DMS79 (cell line): ENCODE results near the gene EFCC1.

Source experiments
- DNase-seq: peaks from one replicate; lab custom pipeline; 2025; lab: John Stamatoyannopoulos, UW

The EFCC1 gene

GRCh38 chr3:129014793-129015345 is 13.8 kb downstream of the EFCC1 start:
- no peak for DNase-seq

GRCh38 chr3:129015388-129016105 is 14.4 kb downstream of the EFCC1 start:
- no peak for DNase-seq

- DNase-seq: peak; percentile 12
These were observed 15.2 kb downstream of the EFCC1 start for GRCh38 chr3:129016356-129016719.

- DNase-seq: no peak
These were observed 15.8 kb downstream of the EFCC1 start for GRCh38 chr3:129016720-129017483.

GRCh38 chr3:129017484-129017899 is 16.4 kb downstream of the EFCC1 start:
- DNase-seq: no peak

GRCh38 chr3:129018271-129018670 is 17.2 kb downstream of the EFCC1 start:
- no peak for DNase-seq

- DNase-seq: no peak
These were observed 17.6 kb downstream of the EFCC1 start for GRCh38 chr3:129018751-129019150.

GRCh38 chr3:129019266-129019665 is 18.2 kb downstream of the EFCC1 start:
- no peak for DNase-seq

GRCh38 chr3:129020691-129021090 is 19.6 kb downstream of the EFCC1 start:
- no peak for DNase-seq

- DNase-seq: no peak
These were observed 20.0 kb downstream of the EFCC1 start for GRCh38 chr3:129021140-129021551.

- DNase-seq: no peak
These were observed 21.3 kb downstream of the EFCC1 start for GRCh38 chr3:129022114-129023007.

- DNase-seq: no peak
These were observed 21.9 kb downstream of the EFCC1 start for GRCh38 chr3:129023008-129023358.

GRCh38 chr3:129023909-129024308 is 22.8 kb downstream of the EFCC1 start:
- DNase-seq: no peak

GRCh38 chr3:129025108-129025507 is 24.0 kb downstream of the EFCC1 start:
- DNase-seq: no peak

- DNase-seq: no peak
These were observed 24.8 kb downstream of the EFCC1 start for GRCh38 chr3:129025691-129026435.

- DNase-seq: peak; percentile 85
These were observed 25.8 kb downstream of the EFCC1 start for GRCh38 chr3:129026728-129027543.

GRCh38 chr3:129027544-129027880 is 26.4 kb downstream of the EFCC1 start:
- no peak for DNase-seq

GRCh38 chr3:129028866-129029265 is 27.8 kb downstream of the EFCC1 start:
- no peak for DNase-seq

GRCh38 chr3:129030611-129031010 is 29.5 kb downstream of the EFCC1 start:
- DNase-seq: no peak

GRCh38 chr3:129031476-129032215 is 30.5 kb downstream of the EFCC1 start:
- no peak for DNase-seq
